GM23248 (cell line): ENCODE data around the gene SLC25A24. TPM values are rescaled to one million over a fixed set of nuclear protein-coding genes. Genes with fewer than 3 reads are reported as not detected.
"Not testable (repeated sequence)": the region's sequence is repeated elsewhere in the genome, so short reads cannot be mapped to it uniquely, and the experiment has no call there.

ENCODE experiments used
- DNase-seq: peaks from one replicate; pipeline ENCODE4 v3.0.0-alpha.2; 2015
- H2AFZ ChIP-seq: fragments of 200-600 bp; sonication (generic); 2 replicates; pipeline ENCODE4 v1.6.1; 2016; ENCODE audit warnings: antibody characterized with exemption
- H3F3A ChIP-seq: fragments of 200-600 bp; sonication (generic); 2 replicates; pipeline ENCODE4 v1.6.1; 2016; ENCODE audit warnings: mild to moderate bottlenecking, antibody characterized with exemption, mixed run types; ENCODE audit not compliant: insufficient read depth
- H3K27ac ChIP-seq: fragments of 200-600 bp; sonication (generic); 2 replicates; pipeline ENCODE4 v1.5.1; 2016; ENCODE audit warnings: mild to moderate bottlenecking
- H3K27me3 ChIP-seq: fragments of 200-600 bp; sonication (generic); replicated peaks from 2 replicates; pipeline ENCODE4 v1.6.1; 2016; ENCODE audit warnings: mild to moderate bottlenecking; ENCODE audit not compliant: insufficient read depth
- H3K36me3 ChIP-seq: fragments of 200-600 bp; sonication (generic); 2 replicates; pipeline ENCODE4 v1.6.1; 2016; ENCODE audit warnings: low read depth, mild to moderate bottlenecking
- H3K4me1 ChIP-seq: fragments of 200-600 bp; sonication (generic); 2 replicates; pipeline ENCODE4 v1.6.1; 2016; ENCODE audit warnings: mild to moderate bottlenecking; ENCODE audit not compliant: insufficient read depth
- H3K4me2 ChIP-seq: fragments of 200-600 bp; sonication (generic); one replicate; pipeline ENCODE4 v1.6.1; 2016; ENCODE audit warnings: mild to moderate bottlenecking; ENCODE audit not compliant: unreplicated experiment
- H3K4me3 ChIP-seq: fragments of 200-600 bp; sonication (generic); 2 replicates; pipeline ENCODE4 v1.5.1; 2016; ENCODE audit warnings: mild to moderate bottlenecking
- H3K79me2 ChIP-seq: fragments of 200-600 bp; sonication (generic); 2 replicates; pipeline ENCODE4 v1.6.1; 2016; ENCODE audit warnings: mild to moderate bottlenecking; ENCODE audit not compliant: insufficient read depth
- H3K9ac ChIP-seq: fragments of 200-600 bp; sonication (generic); 2 replicates; pipeline ENCODE4 v1.6.1; 2016; ENCODE audit warnings: mild to moderate bottlenecking
- H3K9me2 ChIP-seq: fragments of 200-600 bp; sonication (generic); 2 replicates; pipeline ENCODE4 v1.6.1; 2016; ENCODE audit warnings: mixed run types, mild to moderate bottlenecking, moderate library complexity; ENCODE audit not compliant: insufficient read depth
- H3K9me3 ChIP-seq: fragments of 200-600 bp; sonication (generic); one replicate; pipeline ENCODE4 v1.6.1; 2017; ENCODE audit warnings: low read depth
- H4K20me1 ChIP-seq: fragments of 200-600 bp; sonication (generic); 2 replicates; pipeline ENCODE4 v1.6.0; 2016; ENCODE audit not compliant: insufficient read depth
- WGBS, 2 experiments: methylation state at CpG; one replicate each; pipeline ENCODE4 v1.1.6; 2015 to 2017; ENCODE audit warnings: low lambda C conversion rate in 2 of 2, low coverage in 1 of 2; ENCODE audit errors: missing lambda C conversion rate in 2 of 2; 5-methylcytosine and 5-hydroxymethylcytosine counted together
- in situ Hi-C: fragments of 300-500 bp; cut with MboI; formaldehyde crosslinking; loops from 2 replicates; pipeline ENCODE4 v1.15.0; 2020
- polyA plus RNA-seq: library from polyadenylated mRNA; unstranded; fragments of >200 nt; fragmentation: Nextera tagmentation; extraction: Ambion mirVana; gene quantifications from 2 replicates; pipeline ENCODE4 v1.2.1, GENCODE V29; 2016
- total RNA-seq: library from RNA; depleted of rRNA; stranded (reverse); fragments of >200 nt; shearing (Covaris generic); gene quantifications from 2 replicates; pipeline ENCODE4 v1.2.3, GENCODE V29; 2014

The SLC25A24 gene
- total and polyA plus RNA-seq, 2 experiments from 2014 or later, result 40.2 to 47.7 TPM

GRCh38 chr1:108226855-108227254 lies 26.7 kb upstream of the SLC25A24 start:
- H2AFZ ChIP-seq, in situ Hi-C loops: not testable (repeated sequence)
- 13 to 25% methylated on average over 1 of the region's 4 CpGs for WGBS, 2 experiments

GRCh38 chr1:108223226-108223625 lies 23.1 kb upstream of the SLC25A24 start:
- H3K79me2 ChIP-seq, H3K4me2 ChIP-seq, H3K4me3 ChIP-seq, H3K4me1 ChIP-seq, H3K36me3 ChIP-seq, DNase-seq, H3K9me2 ChIP-seq, H3K9me3 ChIP-seq, H3K27ac ChIP-seq, in situ Hi-C loops, H2AFZ ChIP-seq, H3F3A ChIP-seq, H3K9ac ChIP-seq, H3K27me3 ChIP-seq, H4K20me1 ChIP-seq: not testable (repeated sequence)
- WGBS, 2 experiments, result 69 to 82% methylated on average over 7 of the region's 7 CpGs

More at GRCh38 chr1:108226855-108227254, 26.7 kb upstream of the SLC25A24 start:
- H3K27me3 ChIP-seq, H3K27ac ChIP-seq, H3K9me2 ChIP-seq, H3K36me3 ChIP-seq, H3K79me2 ChIP-seq, DNase-seq, H3K9me3 ChIP-seq, H3K4me1 ChIP-seq, H3K9ac ChIP-seq, H3K4me2 ChIP-seq, H4K20me1 ChIP-seq, H3K4me3 ChIP-seq, H3F3A ChIP-seq: not testable (repeated sequence)

- H3K36me3 ChIP-seq, H3K9me2 ChIP-seq, H2AFZ ChIP-seq, H3K4me3 ChIP-seq, H3K9ac ChIP-seq, H3K27ac ChIP-seq, H3K27me3 ChIP-seq, H3K4me2 ChIP-seq, H3K79me2 ChIP-seq, H4K20me1 ChIP-seq, H3K4me1 ChIP-seq, H3F3A ChIP-seq, in situ Hi-C loops, H3K9me3 ChIP-seq, DNase-seq: not testable (repeated sequence)
- 87 to 91% methylated on average over 14 of the region's 14 CpGs for WGBS, 2 experiments
Measured at GRCh38 chr1:108217515-108218174, 17.5 kb upstream of the SLC25A24 start.

GRCh38 chr1:108217007-108217406 lies 16.9 kb upstream of the SLC25A24 start:
- H3K4me1 ChIP-seq, H2AFZ ChIP-seq, H3K4me2 ChIP-seq, H3K27me3 ChIP-seq, H3K9me2 ChIP-seq, in situ Hi-C loops, H3K9me3 ChIP-seq, DNase-seq, H3K79me2 ChIP-seq, H3F3A ChIP-seq, H4K20me1 ChIP-seq, H3K4me3 ChIP-seq, H3K9ac ChIP-seq, H3K27ac ChIP-seq, H3K36me3 ChIP-seq: not testable (repeated sequence)
- WGBS, 2 experiments, result 35 to 53% methylated on average over 2 of the region's 2 CpGs

- H3K9me3 ChIP-seq, H3K79me2 ChIP-seq, DNase-seq, H3K4me2 ChIP-seq, H3K4me1 ChIP-seq, H3K9me2 ChIP-seq, H3K27me3 ChIP-seq, H4K20me1 ChIP-seq, H3K4me3 ChIP-seq, in situ Hi-C loops, H3K36me3 ChIP-seq, H3F3A ChIP-seq, H3K9ac ChIP-seq, H2AFZ ChIP-seq, H3K27ac ChIP-seq: not testable (repeated sequence)
- 63 to 73% methylated on average over 6 of the region's 6 CpGs for WGBS, 2 experiments
Measured at GRCh38 chr1:108216028-108216890, 16.1 kb upstream of the SLC25A24 start.

GRCh38 chr1:108214641-108215465 lies 14.7 kb upstream of the SLC25A24 start:
- H3K36me3 ChIP-seq, H3K27ac ChIP-seq, H3K9ac ChIP-seq, H3F3A ChIP-seq, H3K79me2 ChIP-seq, in situ Hi-C loops, H3K9me2 ChIP-seq, H3K9me3 ChIP-seq, H3K27me3 ChIP-seq, H3K4me1 ChIP-seq, H2AFZ ChIP-seq, H3K4me3 ChIP-seq, H4K20me1 ChIP-seq: not testable (repeated sequence)
- H3K4me2 ChIP-seq, result peak overlapping the region; percentile 26
- WGBS, 2 experiments, result 1 to 13% methylated on average over 4 to 5 of the region's 5 CpGs
- DNase-seq, result peak; percentile 52
